ENCODE results near the gene HSPA4L. TPM values are rescaled to one million over a fixed set of nuclear protein-coding genes. Genes with fewer than 3 reads are reported as not detected.

Gene HSPA4L
- total RNA-seq, 1 experiment from 2014 or later, result 18.6 TPM

DNA sequence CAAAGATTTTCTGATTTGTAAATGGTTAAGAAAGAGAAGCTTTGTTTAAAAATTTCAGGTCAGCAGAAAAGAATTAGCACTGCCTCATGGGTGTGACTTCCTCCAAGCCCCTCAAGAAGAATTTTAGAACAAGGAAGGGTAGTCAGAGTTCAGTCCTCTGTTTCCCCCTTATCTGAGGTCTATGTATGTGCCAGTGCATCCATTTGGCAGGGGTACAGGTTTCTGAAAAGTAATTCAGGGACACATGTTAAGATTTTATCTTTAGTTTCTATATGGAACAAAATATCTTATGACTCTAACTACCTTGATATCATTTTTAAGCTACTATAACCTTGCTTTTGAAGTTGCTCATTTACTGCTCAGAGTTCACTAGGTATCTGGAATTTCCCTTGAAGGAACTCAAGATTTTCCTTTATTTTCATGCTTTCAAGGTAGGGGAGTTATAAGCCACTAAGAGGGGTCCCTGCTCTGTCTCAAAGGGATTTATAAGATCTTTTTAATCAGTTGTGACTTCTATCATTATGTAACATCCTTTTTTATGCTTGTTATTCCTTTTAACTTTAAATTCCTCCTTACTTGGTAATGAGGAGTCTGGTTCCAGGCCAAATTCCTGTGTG lies 74.2 kb downstream of the HSPA4L start (continued):
- TF ChIP-seq, protein P1, sequence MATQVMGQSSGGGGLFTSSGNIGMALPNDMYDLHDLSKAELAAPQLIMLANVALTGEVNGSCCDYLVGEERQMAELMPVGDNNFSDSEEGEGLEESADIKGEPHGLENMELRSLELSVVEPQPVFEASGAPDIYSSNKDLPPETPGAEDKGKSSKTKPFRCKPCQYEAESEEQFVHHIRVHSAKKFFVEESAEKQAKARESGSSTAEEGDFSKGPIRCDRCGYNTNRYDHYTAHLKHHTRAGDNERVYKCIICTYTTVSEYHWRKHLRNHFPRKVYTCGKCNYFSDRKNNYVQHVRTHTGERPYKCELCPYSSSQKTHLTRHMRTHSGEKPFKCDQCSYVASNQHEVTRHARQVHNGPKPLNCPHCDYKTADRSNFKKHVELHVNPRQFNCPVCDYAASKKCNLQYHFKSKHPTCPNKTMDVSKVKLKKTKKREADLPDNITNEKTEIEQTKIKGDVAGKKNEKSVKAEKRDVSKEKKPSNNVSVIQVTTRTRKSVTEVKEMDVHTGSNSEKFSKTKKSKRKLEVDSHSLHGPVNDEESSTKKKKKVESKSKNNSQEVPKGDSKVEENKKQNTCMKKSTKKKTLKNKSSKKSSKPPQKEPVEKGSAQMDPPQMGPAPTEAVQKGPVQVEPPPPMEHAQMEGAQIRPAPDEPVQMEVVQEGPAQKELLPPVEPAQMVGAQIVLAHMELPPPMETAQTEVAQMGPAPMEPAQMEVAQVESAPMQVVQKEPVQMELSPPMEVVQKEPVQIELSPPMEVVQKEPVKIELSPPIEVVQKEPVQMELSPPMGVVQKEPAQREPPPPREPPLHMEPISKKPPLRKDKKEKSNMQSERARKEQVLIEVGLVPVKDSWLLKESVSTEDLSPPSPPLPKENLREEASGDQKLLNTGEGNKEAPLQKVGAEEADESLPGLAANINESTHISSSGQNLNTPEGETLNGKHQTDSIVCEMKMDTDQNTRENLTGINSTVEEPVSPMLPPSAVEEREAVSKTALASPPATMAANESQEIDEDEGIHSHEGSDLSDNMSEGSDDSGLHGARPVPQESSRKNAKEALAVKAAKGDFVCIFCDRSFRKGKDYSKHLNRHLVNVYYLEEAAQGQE (IDR thresholded peaks at IDR 0.05; ENCODE audit: low read depth), result no peak
- TF ChIP-seq CEBPB (IDR thresholded peaks at IDR 0.05; ENCODE audit: low read depth) (no peak), SIN3A (IDR thresholded peaks at IDR 0.05; ENCODE audit: low read depth) (no peak), CBX3 (IDR thresholded peaks at IDR 0.05; ENCODE audit: low read depth) (no peak), ZFX (IDR thresholded peaks at IDR 0.05) (no peak)

GRCh38 chr4:127856813-127857447 lies 74.8 kb downstream of the HSPA4L start:
- Histone ChIP-seq H3K27me3 (ENCODE audit: insufficient read depth, low read length) (no peaks in the 10 kb centered on the region), H3K9ac (ENCODE audit: low read length) (no peak overlapping the region), H3K4me1 (ENCODE audit: control insufficient read depth in 1 of 2, insufficient read depth in 2 of 2, low read length in 2 of 2) (peaks cover 0 to 11% of the 10 kb centered on the region in 2 experiments; a peak in 2 of 4 replicates), H2AFZ (ENCODE audit: low read depth, low read length, poor library complexity, severe bottlenecking) (no peak overlapping the region), H3K9me3 (ENCODE audit: control insufficient read depth in 1 of 2, insufficient read depth in 1 of 2, low read depth in 1 of 2, low read length in 2 of 2) (no peaks in the 10 kb centered on the region; a peak in 1 of 4 replicates), H3K27ac (ENCODE audit: low read depth, low read length) (no peak overlapping the region), H3K36me3 (ENCODE audit: control insufficient read depth in 1 of 2, insufficient read depth in 2 of 2, low read length in 2 of 2) (no peaks in the 10 kb centered on the region), H3K4me3 (replicated peaks in 1 of 2; ENCODE audit: low read depth in 1 of 2, low read length in 2 of 2) (no peak overlapping the region), H3K4me2 (ENCODE audit: low read length) (peak overlapping the region; percentile 38), H3K79me2 (ENCODE audit: insufficient read depth, low read length) (peaks cover 23% of the 10 kb centered on the region), H3K9me2 (ENCODE audit: insufficient read depth) (no peaks in the 10 kb centered on the region), H4K20me1 (ENCODE audit: insufficient read depth) (no peaks in the 10 kb centered on the region)
- no TSS peak for BruUV-seq (replicated peaks)
- RAD21 ChIA-PET (ENCODE audit: low non-redundant PET in 1 of 2, low total read pairs in 2 of 2, uncharacterized antibody in 2 of 2, unreplicated experiment in 2 of 2), result no interaction called here
- CTCF ChIA-PET, result no interaction called here
- ATAC-seq, result no peak
- POLR2A ChIA-PET, result no interaction called here
- DNase-seq (ENCODE audit: low read depth, low spot score), result no peak
- intact Hi-C loops (cut with micrococcal nuclease), result no loop called here
- TF ChIP-seq FOSL1 (IDR thresholded peaks at IDR 0.05; ENCODE audit: low read depth), result no peak
- TF ChIP-seq TCF7L2 (IDR thresholded peaks at IDR 0.05; ENCODE audit: borderline replicate concordance, extremely low read depth, insufficient read depth, insufficient read length), result no peak
- TF ChIP-seq POLR2A (IDR thresholded peaks at IDR 0.05; ENCODE audit: borderline replicate concordance, extremely low read depth, insufficient read depth, insufficient read length), result no peak
- TF ChIP-seq EZH2phosphoT487 (IDR thresholded peaks at IDR 0.05; ENCODE audit: borderline replicate concordance), result no peak
- no peak for TF ChIP-seq ZNF274 (IDR thresholded peaks at IDR 0.05; ENCODE audit: low read depth, low read length)
- TF ChIP-seq JUND (IDR thresholded peaks at IDR 0.05), result no peak
- no peak for TF ChIP-seq EGR1 (IDR thresholded peaks at IDR 0.05; ENCODE audit: low read depth)
- TF ChIP-seq SP1 (IDR thresholded peaks at IDR 0.05; ENCODE audit: low read depth), result no peak
- TF ChIP-seq YY1 (IDR thresholded peaks at IDR 0.05; ENCODE audit: extremely low read depth, insufficient replicate concordance, low read depth, low read length), result no peak
- TF ChIP-seq, protein P2, sequence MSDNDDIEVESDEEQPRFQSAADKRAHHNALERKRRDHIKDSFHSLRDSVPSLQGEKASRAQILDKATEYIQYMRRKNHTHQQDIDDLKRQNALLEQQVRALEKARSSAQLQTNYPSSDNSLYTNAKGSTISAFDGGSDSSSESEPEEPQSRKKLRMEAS (IDR thresholded peaks at IDR 0.05), result no peak
- no peak for TF ChIP-seq ATF3 (IDR thresholded peaks at IDR 0.05)
- no peak for TF ChIP-seq ZFX (IDR thresholded peaks at IDR 0.05)
- no peak for TF ChIP-seq POLR2AphosphoS5 (IDR thresholded peaks at IDR 0.05; ENCODE audit: low read depth, low read length)
- no peak for TF ChIP-seq EZH2 (IDR thresholded peaks at IDR 0.05)

Measured in HCT116 (cell line).